Breast epithelium (tissue), 3 donors: ENCODE measurements around the gene CAPN9.

Experiments
- CTCF ChIP-seq, 3 donors: fragments of 450-650 bp; IDR thresholded peaks; one replicate each; pipeline ENCODE4 v1.5.1; 2016 to 2017; ENCODE audit warnings: antibody characterized with exemption in 3 of 3, mild to moderate bottlenecking in 3 of 3, moderate library complexity in 3 of 3
- POLR2A ChIP-seq: fragments of 450-650 bp; IDR thresholded peaks from one replicate; pipeline ENCODE4 v1.6.1; 2016; ENCODE audit warnings: antibody characterized with exemption, mild to moderate bottlenecking, moderate library complexity
- POLR2AphosphoS5 ChIP-seq, 3 donors: sonication (generic); formaldehyde crosslinking; IDR thresholded peaks; one replicate each; pipeline ENCODE4 v1.6.1; 2017; ENCODE audit warnings: antibody characterized with exemption in 3 of 3

DNA sequence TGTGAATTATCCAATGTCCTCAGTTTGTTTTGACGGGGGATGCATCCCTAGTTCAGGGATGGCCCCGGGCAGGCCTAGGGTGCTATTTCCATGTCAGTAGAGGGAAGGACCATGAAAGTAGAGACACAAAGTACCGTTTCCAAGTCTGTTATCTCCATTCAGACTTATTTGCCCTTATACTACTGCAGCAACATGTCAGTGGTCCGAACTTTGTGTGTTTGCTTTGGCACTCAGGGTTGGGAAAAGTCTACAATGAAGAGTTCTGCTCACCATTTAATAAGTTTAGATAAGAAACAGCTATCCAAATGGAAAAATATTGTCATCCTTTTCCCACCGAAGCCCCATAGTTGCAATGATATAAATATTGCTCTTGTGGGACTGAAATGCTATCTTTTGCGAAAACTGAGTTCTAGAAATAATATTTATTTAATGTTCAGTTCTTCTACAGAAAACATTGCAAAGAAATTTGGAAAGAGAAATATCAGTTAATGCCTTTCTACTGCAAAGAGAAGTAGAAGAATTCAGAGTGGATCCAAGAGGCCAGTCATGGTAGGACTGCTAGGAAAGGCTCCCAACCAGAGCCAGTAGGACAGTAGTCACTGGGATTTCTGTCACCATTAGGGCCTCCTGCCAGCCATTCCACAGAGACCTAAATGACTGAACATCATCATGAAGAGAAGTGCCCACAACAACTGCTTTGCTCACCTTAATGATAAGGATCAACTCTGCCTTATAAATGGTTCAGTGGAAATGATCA lies 21.8 kb upstream of the CAPN9 start:
- TF ChIP-seq CTCF (IDR thresholded peaks at IDR 0.05): no peak
- TF ChIP-seq POLR2AphosphoS5 (IDR thresholded peaks at IDR 0.05): no peak
- TF ChIP-seq POLR2A: no peak
